Muscle layer of colon (tissue), 2 donors: ENCODE measurements around the gene B9D2.
"Not testable (repeated sequence)": the region's sequence is repeated elsewhere in the genome, so short reads cannot be mapped to it uniquely, and the experiment has no call there.

Experiments used
- H3K27ac ChIP-seq: one replicate; pipeline ENCODE4 v1.7.0; 2013; ENCODE audit warnings: low read depth, mild to moderate bottlenecking, low read length, moderate library complexity
- H3K27me3 ChIP-seq, 2 donors: one replicate each; pipeline ENCODE4 v1.7.0; 2013; ENCODE audit warnings: low read length in 2 of 2, mild to moderate bottlenecking in 2 of 2; ENCODE audit not compliant: insufficient read depth in 2 of 2, control insufficient read depth in 1 of 2
- H3K36me3 ChIP-seq: one replicate; pipeline ENCODE4 v1.7.0; 2013; ENCODE audit warnings: mild to moderate bottlenecking, low read length; ENCODE audit not compliant: insufficient read depth
- H3K4me1 ChIP-seq: one replicate; pipeline ENCODE4 v1.7.0; 2013; ENCODE audit warnings: mild to moderate bottlenecking, low read length; ENCODE audit not compliant: insufficient read depth
- H3K4me3 ChIP-seq, 2 donors: one replicate each; pipeline ENCODE4 v1.7.0; 2013; ENCODE audit warnings: low read length in 2 of 2, low read depth in 1 of 2, mild to moderate bottlenecking in 1 of 2, moderate library complexity in 1 of 2
- H3K9ac ChIP-seq: one replicate; pipeline ENCODE4 v1.7.0; 2013; ENCODE audit warnings: low read length
- H3K9me3 ChIP-seq: one replicate; pipeline ENCODE4 v1.7.0; 2013; ENCODE audit warnings: mild to moderate bottlenecking, low read length
- donor health status: abdominal sarcoma.
- donor health status: Adenocarcinoma of cecum.

B9D2 gene, protein sequence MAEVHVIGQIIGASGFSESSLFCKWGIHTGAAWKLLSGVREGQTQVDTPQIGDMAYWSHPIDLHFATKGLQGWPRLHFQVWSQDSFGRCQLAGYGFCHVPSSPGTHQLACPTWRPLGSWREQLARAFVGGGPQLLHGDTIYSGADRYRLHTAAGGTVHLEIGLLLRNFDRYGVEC

DNA sequence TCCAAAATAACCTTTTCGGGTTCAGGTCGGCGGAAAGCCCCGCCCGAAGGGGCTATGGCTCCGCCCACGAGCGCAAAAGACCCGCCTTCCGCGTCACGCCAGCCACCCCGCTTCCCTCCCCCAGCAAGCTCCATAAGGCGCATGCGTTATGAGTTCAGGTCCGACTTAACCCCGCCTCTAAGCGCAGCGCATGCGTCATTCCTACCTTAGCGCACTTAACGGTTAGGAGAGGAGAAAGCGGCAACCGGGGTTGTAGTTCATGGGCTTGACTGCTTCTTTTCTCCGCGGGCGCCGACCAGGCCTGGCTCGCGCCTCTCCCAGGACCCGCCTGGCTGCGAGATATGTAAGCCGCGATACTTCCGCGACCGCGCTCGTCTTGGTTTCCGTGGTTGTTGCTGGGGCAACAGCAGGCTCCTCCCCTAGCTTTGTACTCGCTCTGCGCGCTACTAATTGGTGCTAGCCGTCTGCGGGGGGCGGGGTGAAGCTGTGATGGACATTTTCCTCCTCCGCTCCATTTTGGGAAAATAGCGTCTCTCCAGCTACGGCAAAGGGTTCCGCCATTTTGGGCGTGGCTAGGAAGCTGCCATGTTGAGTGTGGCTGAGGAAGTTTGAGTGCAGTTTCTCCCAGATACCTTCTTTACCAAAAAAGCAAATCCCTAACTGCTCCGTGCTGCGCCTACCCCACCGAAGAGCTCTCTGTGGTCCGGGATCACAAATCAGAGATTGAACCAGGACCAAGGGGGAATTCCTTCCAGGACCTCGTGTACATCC, at the start of gene B9D2:
Gene B9D2 (minus strand): TSS at position 397 of the 771 bp plus-strand sequence. CDS start 630 bp downstream, outside the sequence.
- H3K4me1 ChIP-seq, result peaks cover 15% of the 10 kb centered on the region
- peak within 1 kb of the TSS; percentile 30 to 67 for H3K4me3 ChIP-seq
- H3K9ac ChIP-seq, result peak within 1 kb of the TSS; percentile 57
- no peaks in the 10 kb centered on the region for H3K36me3 ChIP-seq
- no peaks in the 10 kb centered on the region for H3K27me3 ChIP-seq
- peak within 1 kb of the TSS; percentile 65 for H3K27ac ChIP-seq
- no peaks in the 10 kb centered on the region for H3K9me3 ChIP-seq

DNA sequence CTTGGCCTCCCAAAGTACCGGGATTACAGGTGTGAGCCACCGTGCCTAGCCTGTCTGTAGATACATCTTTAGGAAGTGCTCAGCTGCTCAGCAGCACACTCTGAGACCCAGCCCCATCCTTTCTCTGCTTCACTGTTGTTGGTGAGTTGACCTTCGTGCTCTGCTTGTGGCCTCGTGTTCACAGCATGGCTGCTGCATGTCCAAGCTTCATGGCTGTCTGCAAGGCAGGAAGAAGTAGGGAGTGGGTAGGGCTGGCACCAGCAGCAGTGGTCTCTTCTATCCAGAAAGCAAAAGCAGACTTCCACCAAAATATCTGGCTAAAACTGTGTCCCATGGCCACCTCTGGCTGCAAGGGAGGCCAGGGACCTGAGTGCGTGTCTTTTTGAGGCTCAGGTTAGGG, 49.0 kb upstream of the B9D2 start:
- Histone ChIP-seq H3K27ac (no peak overlapping the region), H3K4me3 (no peak overlapping the region), H3K36me3 (peaks cover 61% of the 10 kb centered on the region), H3K4me1 (peaks cover 6% of the 10 kb centered on the region), H3K9ac (no peak overlapping the region), H3K9me3 (no peaks in the 10 kb centered on the region), H3K27me3 (no peaks in the 10 kb centered on the region)

DNA sequence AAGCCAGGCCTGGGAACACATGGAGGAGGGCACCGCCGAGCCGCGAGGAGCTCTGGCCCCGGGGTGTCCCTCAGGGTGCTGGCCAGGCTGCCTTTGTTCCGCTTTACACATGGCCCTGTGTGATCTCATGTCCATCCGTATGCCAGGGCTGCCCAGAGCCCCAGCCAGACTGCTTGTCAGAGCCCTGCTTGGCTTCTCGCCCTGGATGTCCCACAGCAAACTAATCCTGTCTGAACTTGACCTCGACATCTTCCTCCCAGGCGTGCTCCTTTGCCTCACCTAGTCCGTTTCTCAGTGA, 48.0 kb upstream of the B9D2 start:
- Histone ChIP-seq H3K4me1 (peaks cover 6% of the 10 kb centered on the region), H3K27me3 (no peaks in the 10 kb centered on the region), H3K9ac (no peak overlapping the region), H3K4me3 (no peak overlapping the region), H3K27ac (no peak overlapping the region), H3K36me3 (peaks cover 55% of the 10 kb centered on the region), H3K9me3 (no peaks in the 10 kb centered on the region)

DNA sequence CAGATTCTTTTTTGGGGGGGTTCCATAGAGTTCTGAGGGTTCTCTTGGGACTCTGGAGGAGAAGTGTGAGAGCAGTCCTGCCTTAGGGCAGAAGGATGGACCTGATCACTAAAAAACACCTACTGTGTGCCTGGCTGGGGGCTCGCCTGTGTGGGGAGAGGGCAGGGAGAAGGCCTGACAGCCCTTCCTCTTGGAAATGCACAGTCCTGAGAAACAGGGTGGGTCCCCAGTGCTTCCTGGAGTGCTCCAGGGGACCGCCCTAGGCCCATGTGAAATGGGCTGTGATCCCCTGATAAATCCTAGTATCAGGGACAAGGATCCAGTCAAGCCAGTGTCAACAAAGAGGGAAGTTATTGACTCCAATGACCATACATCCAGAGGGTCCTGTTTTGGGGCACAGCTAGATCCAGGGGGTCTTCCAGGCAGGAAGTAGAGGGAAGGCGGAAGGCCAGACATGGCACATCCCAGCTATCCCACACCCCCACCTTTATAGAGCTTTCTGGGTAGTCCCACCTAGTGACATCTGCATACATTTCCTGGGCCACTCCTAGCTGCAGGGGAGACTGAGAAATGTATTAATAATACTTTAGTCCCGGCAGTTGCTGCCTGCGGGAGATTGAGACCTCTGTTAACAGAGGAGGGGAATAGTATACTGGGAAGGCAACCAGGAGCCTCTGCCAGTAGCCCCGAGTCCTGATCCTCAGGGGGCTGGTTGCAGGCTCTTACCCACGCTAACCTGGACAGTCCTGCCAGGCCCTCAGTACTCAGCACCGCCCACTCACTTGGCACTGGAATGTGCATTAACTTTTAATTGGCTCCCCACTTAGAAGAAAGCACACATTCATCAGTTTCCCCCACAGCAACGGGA, 47.4 kb upstream of the B9D2 start:
- H3K9ac ChIP-seq, result no peak overlapping the region
- H3K36me3 ChIP-seq, result peaks cover 49% of the 10 kb centered on the region
- no peak overlapping the region for H3K27ac ChIP-seq
- no peaks in the 10 kb centered on the region for H3K9me3 ChIP-seq
- no peaks in the 10 kb centered on the region for H3K27me3 ChIP-seq
- no peak overlapping the region for H3K4me3 ChIP-seq
- peaks cover 6% of the 10 kb centered on the region for H3K4me1 ChIP-seq

DNA sequence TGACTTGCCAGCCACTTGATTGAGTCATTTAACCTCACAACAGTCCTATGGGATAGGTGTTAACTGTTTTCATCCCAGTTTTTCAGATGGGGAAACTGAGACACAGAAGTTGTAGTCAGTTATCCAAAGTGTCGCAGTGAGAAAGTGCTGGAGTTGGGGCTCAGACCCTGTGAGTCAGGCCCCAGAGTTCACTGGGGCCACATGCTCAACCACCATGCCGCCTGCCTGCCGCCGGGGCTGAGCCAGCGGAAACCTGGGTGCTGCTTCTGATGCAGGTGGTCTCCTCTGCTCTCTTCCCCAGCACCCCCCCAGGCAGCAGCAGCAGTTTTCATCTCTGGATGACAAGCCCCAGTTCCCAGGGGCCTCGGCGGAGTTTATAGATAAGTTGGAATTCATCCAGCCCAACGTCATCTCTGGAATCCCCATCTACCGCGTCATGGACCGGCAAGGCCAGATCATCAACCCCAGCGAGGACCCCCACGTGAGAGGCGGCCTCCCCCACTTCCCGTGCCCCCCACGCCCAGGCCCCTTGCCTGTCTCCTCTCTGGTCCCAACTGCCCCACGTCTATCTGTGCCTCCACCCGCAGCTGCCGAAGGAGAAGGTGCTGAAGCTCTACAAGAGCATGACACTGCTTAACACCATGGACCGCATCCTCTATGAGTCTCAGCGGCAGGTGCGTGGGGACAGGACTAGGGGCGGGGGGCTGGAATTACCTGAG, 46.5 kb upstream of the B9D2 start:
- Histone ChIP-seq H3K36me3 (peaks cover 45% of the 10 kb centered on the region), H3K27ac (no peak overlapping the region), H3K9ac (no peak overlapping the region), H3K4me1 (peaks cover 6% of the 10 kb centered on the region), H3K9me3 (no peaks in the 10 kb centered on the region), H3K4me3 (no peak overlapping the region), H3K27me3 (no peaks in the 10 kb centered on the region)

DNA sequence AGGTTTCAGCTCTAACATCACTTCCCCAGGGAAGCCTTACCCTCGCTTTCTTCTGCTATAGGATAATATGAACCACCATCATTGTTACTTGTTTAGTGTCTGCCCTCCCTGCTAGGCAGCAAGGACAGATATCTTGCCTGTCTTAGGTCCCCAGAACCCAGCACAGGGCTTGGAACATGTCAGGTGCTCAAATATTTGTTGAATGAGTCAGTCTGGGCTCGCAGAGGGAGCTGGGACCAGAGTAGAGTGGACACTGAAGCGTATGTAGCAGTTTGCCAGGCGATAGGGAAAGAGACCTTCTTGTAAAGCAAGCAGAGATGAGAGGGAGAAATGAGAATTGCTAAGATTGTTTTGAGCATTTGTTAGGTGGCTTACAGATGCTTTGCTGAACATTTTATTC, 45.3 kb upstream of the B9D2 start:
- Histone ChIP-seq H3K4me1 (peaks cover 6% of the 10 kb centered on the region), H3K27me3 (no peaks in the 10 kb centered on the region), H3K36me3 (peaks cover 32% of the 10 kb centered on the region), H3K27ac (no peak overlapping the region), H3K9me3 (no peaks in the 10 kb centered on the region), H3K4me3 (no peak overlapping the region), H3K9ac (no peak overlapping the region)

GRCh38 chr19:41408846-41409245, 44.9 kb upstream of the B9D2 start:
- not testable (repeated sequence) for H3K4me1 ChIP-seq, H3K9me3 ChIP-seq, H3K27me3 ChIP-seq, H3K4me3 ChIP-seq, H3K27ac ChIP-seq, H3K9ac ChIP-seq
- peaks cover 28% of the 10 kb centered on the region for H3K36me3 ChIP-seq

GRCh38 chr19:41408256-41408655, 44.3 kb upstream of the B9D2 start:
- Histone ChIP-seq H3K4me1 (peaks cover 6% of the 10 kb centered on the region), H3K36me3 (peaks cover 22% of the 10 kb centered on the region), H3K9me3 (no peaks in the 10 kb centered on the region), H3K27ac (no peak overlapping the region), H3K4me3 (no peak overlapping the region), H3K27me3 (no peaks in the 10 kb centered on the region), H3K9ac (no peak overlapping the region)

DNA sequence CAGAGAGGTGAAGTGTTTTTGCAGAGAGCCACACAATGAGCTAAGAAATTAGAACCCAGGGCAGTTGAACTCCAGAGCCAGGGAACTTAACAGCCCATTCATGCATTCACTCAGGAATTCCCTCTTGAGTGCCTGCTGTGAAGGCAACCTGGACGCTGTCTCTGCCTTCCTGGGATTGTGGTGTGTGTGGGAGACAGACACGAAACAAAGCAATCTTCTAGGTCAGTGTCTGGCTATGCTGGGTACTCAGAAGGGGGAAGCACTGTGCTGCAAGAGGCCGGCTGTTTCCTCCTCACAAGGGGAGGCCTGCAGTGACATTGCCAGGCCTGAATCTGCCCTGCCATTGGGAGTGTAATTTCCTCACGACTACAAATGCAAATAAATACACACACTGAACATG, 43.3 kb upstream of the B9D2 start:
- Histone ChIP-seq H3K36me3 (peaks cover 16% of the 10 kb centered on the region), H3K4me3 (no peak overlapping the region), H3K9ac (no peak overlapping the region), H3K9me3 (no peaks in the 10 kb centered on the region), H3K4me1 (peaks cover 6% of the 10 kb centered on the region), H3K27me3 (no peaks in the 10 kb centered on the region), H3K27ac (no peak overlapping the region)

- H3K27me3 ChIP-seq, result no peaks in the 10 kb centered on the region
- H3K4me1 ChIP-seq, result peaks cover 6% of the 10 kb centered on the region
- H3K27ac ChIP-seq, result no peak overlapping the region
- H3K9me3 ChIP-seq, result no peaks in the 10 kb centered on the region
- no peak overlapping the region for H3K4me3 ChIP-seq
- H3K9ac ChIP-seq, result no peak overlapping the region
- H3K36me3 ChIP-seq, result peaks cover 7% of the 10 kb centered on the region
Measured at GRCh38 chr19:41405776-41406175, 41.8 kb upstream of the B9D2 start.
